ENCODE results near the gene RABEP2. TPM values are rescaled to one million over a fixed set of nuclear protein-coding genes. Genes with fewer than 3 reads are reported as not detected.

Gene RABEP2
- total RNA-seq, 1 donor from 2014 or later, result 64.5 TPM

- intact Hi-C loops (cut with DNase I), result no loop called here
- no peak for DNase-seq (ENCODE audit: low spot score in 2 of 2)
- no peaks in the 10 kb centered on the region for H3K9me3 ChIP-seq
- H3K36me3 ChIP-seq, result peaks cover 39 to 47% of the 10 kb centered on the region in 2 donors
- H3K27ac ChIP-seq, result no peak overlapping the region
- TF ChIP-seq CTCF (IDR thresholded peaks at IDR 0.05), result no peak
- no peaks in the 10 kb centered on the region for H3K27me3 ChIP-seq
- no peak overlapping the region for H3K4me3 ChIP-seq
- H3K4me1 ChIP-seq, result no peaks in the 10 kb centered on the region
Observed at GRCh38 chr16:28964496-28964895, 39.5 kb upstream of the RABEP2 start.

DNA sequence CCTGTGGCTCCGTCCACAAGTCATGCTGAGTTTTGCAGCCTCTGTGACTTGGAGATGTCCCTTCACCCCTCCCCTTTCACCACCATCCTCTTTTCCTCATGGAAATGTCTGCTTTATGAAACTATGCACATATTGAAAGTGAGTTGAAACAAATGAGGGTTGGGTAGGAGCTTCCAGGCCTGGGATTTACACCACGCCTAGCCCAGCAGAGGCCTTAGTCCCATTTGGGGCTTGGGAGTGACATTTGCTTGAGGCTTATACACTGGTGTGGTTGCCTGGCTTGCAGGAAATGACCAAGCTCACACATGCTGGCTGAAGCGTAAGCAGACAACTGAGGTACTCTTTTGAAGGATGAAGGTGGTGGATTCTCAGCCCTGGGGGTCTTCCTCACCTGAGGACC is 39.0 kb upstream of the RABEP2 start:
- TF ChIP-seq CTCF (IDR thresholded peaks at IDR 0.05), result no peak
- H3K4me1 ChIP-seq, result no peaks in the 10 kb centered on the region
- H3K4me3 ChIP-seq, result no peak overlapping the region
- H3K27me3 ChIP-seq, result no peaks in the 10 kb centered on the region
- intact Hi-C loops (cut with DNase I), result no loop called here
- DNase-seq (ENCODE audit: low spot score in 2 of 2), result no peak
- peaks cover 42 to 50% of the 10 kb centered on the region in 2 donors for H3K36me3 ChIP-seq
- no peak overlapping the region for H3K27ac ChIP-seq
- H3K9me3 ChIP-seq, result no peaks in the 10 kb centered on the region

GRCh38 chr16:28958836-28959235 is 33.8 kb upstream of the RABEP2 start:
- Histone ChIP-seq H3K9me3 (no peaks in the 10 kb centered on the region), H3K36me3 (peaks cover 68 to 81% of the 10 kb centered on the region in 2 donors), H3K4me1 (no peaks in the 10 kb centered on the region), H3K4me3 (no peak overlapping the region), H3K27me3 (no peaks in the 10 kb centered on the region), H3K27ac (no peak overlapping the region)
- no peak for DNase-seq (ENCODE audit: low spot score in 2 of 2)
- no peak for TF ChIP-seq CTCF (IDR thresholded peaks at IDR 0.05)
- intact Hi-C loops (cut with DNase I), result no loop called here

DNA sequence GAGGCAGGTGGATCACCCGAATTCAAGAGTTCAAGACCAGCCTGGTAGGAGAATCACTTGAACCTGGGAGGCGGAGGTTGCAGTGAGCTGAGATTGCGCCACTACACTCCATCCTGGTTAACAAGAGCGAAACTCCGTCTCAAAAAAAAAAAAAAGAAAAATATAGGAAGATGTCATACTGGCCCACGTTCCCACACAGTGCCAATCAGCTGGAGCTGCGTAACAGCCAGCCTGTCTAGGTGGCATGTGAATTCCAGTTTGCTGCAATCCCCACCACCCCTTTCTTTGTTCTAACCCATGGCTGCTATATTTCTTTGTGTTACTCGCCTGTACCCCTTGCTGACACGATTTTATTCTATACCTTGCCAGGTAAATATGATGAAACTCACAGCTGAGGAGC is 33.2 kb upstream of the RABEP2 start:
- Histone ChIP-seq H3K4me3 (no peak overlapping the region), H3K27me3 (no peaks in the 10 kb centered on the region), H3K27ac (no peak overlapping the region), H3K9me3 (no peaks in the 10 kb centered on the region), H3K36me3 (peaks cover 62 to 81% of the 10 kb centered on the region in 2 donors), H3K4me1 (no peaks in the 10 kb centered on the region)
- TF ChIP-seq CTCF (IDR thresholded peaks at IDR 0.05), result no peak
- no peak for DNase-seq (ENCODE audit: low spot score in 2 of 2)
- intact Hi-C loops (cut with DNase I), result no loop called here

DNA sequence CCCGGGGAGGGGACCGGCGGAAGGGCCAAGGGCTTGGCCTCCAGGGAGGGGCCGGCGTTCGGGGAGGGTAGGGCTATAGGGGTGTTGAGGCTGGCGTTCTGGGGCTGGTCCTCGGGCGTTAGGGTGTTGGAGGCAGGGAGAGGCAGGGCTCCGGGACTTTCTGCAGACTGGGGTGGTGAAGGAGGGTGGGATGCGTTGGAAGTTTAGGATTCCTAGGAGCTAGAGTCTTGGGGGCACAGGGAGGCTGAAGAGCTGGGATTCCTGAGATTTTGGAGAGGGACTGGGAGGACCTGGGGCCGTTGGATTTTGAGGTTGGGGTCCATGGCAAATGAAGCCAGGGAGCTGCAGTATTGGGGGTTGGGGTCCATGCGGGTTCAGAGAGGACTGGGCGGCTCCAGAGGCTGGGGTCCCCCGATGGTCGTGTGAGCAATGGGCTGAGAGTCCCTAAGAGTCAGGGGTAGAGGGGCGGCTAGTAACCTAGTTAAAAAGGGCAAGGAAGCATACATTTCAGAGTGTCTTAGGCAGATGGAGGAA is 26.4 kb upstream of the RABEP2 start:
- Histone ChIP-seq H3K9me3 (no peaks in the 10 kb centered on the region), H3K36me3 (peaks cover 19 to 34% of the 10 kb centered on the region in 2 donors), H3K4me1 (peaks cover 3 to 9% of the 10 kb centered on the region in 2 donors), H3K27ac (peak overlapping the region; percentile 84 to 89), H3K4me3 (peak overlapping the region; percentile 71 to 100), H3K27me3 (no peaks in the 10 kb centered on the region)
- no peak for TF ChIP-seq CTCF (IDR thresholded peaks at IDR 0.05)
- DNase-seq (ENCODE audit: low spot score in 2 of 2), result peak in 1 of 2 donors; percentile 65
- intact Hi-C loops (cut with DNase I), result no loop called here

All from ascending aorta (tissue), 2 donors.